ENCODE measurements around the gene PYDC1.
"Not testable (repeated sequence)": the region's sequence is repeated elsewhere in the genome, so short reads cannot be mapped to it uniquely, and the experiment has no call there.

PYDC1 gene

DNA sequence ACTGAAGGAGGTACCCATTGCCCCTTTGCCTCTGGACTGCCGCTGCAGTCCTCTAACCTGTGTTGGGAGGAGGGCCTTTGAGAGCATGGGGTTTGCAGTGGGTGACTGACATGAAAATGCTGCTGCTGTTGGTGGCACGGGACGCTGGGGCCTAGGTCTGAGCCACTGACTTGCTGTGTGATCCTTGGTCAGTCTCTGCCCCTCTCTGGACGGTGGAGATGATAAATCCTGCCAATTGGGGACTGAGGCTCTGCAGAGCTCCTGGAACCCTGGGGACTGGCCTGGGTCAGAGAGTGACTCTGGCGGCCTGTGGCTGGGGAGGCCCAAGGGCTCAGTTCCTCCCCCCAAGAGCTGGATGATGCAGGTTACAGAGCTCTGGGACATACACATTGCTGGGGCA, 6.1 kb upstream of the PYDC1 start:
- no peak for DNase-seq (ENCODE audit: low read depth in 2 of 2, low spot score in 1 of 2)

DNA sequence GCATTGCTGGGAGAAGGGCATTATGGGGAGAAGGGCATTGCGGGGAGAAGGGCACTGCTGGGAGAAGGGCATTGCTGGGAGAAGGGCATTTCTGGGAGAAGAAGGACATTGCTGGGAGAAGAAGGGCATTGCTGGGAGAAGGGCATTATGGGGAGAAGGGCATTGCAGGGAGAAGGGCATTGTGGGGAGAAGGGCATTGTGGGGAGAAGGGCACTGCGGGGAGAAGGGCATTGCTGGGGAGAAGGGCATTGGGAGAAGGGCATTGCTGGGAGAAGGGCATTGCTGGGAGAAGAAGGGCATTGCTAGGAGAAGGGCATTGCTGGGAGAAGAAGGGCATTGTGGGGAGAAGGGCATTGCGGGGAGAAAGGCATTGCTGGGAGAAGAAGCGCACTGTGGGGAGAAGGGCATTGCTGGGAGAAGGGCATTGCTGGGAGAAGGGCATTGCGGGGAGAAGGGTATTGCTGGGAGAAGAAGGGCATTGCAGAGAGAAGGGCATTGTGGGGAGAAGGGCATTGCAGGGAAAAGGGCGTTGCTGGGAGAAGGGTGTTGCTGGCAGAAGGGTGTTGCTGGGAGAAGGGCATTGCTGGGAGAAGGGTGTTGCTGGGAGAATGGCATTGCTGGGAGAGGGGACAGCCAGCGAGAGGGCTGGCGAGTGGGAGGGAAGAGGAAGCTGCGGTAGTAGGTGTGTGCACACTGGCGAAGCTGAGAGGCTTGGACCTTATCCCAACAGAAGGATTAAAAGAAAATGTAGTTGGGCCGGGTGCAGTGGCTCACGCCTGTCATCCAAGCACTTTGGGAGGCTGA, 4.6 kb upstream of the PYDC1 start:
- no peak for DNase-seq (ENCODE audit: low read depth in 2 of 2, low spot score in 1 of 2)

DNA sequence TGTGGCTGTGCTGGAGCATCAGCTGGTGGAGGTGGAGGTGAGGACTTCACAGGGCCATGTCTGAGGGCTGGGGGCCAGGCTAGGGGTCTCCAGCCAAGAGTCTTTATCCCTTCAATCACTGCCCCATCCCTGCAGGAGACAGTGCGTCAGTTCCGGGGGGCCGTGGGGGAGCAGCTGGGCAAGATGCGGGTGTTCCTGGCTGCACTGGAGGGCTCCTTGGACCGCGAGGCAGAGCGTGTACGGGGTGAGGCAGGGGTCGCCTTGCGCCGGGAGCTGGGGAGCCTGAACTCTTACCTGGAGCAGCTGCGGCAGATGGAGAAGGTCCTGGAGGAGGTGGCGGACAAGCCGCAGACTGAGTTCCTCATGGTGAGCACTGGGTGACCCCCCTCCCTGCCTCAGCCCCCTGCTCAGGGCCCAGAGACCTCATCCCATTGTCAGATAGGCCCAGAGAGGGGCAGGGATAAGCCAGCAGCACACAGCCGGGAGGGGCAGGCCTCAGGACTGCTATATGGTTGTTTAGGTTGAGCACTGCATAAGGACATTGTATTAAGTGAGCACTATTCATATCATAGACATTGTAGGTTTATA, 2.3 kb upstream of the PYDC1 start:
- DNase-seq (ENCODE audit: low read depth in 2 of 2, low spot score in 1 of 2) = no peak

DNA sequence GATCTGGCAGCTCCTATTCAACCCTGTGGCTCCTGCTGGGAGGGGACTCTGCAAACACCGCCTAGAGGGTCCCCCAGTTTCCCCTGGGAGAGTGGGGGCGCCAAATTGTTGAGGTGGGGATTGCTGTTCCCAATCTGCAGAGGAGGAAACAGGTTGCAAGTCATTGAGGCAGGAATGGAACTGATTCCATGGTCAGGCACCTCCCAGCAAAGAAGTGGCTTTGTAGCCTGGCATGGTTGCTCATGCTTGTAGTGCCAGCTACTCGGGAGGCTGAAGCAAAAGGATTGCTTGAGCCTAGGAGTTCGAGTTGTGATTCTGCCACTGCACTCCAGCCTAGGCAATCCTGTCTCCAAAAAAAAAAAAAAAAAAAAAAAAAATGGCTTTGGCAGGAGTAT, 198 bp upstream of the PYDC1 start:
- no peak for DNase-seq (ENCODE audit: low read depth in 2 of 2, low spot score in 1 of 2)

DNA sequence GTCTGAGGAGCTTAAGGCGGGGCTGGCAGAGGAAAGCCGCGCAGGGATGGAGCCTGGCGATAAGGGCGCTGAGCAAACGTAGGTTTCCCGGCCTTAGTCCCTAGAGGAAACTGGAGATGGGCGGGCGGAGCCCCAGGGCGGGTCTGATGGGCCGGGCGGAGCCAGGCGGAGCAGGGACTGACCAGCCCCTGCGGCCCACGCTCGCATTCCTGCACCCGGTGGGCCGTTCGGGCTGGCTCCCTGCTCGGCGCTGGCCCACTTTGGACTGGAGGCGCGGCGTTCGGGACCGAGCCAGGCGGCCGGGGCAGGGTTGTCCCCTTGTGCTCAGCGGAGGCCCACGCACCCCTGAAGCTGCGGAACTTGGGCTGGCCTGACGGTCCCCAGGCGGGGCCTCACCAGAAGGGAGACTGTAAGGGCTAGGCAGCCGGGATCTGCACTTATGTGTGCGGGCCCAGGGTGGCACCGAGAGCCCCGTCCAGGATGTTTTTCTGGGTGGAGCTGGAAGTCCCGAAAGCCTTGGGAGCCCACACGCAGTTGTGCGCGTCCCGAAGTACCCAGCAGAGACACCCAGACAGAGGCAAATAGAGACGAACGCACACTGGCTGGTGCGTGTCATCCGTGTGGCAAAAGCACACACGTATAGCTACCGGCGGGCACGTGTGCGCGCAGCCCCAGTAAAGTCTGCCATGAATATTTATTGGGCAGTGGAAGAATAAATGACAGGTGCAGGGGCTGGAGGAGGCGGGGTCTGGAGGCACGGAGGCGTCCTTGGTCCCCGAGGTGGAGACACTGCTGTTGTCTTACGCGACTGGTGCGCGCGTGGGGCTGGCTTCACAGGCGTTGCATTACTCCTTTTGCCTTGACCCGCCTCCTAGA, 1.4 kb downstream of the PYDC1 start:
- DNase-seq (ENCODE audit: low read depth in 2 of 2, low spot score in 1 of 2) = no peak

DNA sequence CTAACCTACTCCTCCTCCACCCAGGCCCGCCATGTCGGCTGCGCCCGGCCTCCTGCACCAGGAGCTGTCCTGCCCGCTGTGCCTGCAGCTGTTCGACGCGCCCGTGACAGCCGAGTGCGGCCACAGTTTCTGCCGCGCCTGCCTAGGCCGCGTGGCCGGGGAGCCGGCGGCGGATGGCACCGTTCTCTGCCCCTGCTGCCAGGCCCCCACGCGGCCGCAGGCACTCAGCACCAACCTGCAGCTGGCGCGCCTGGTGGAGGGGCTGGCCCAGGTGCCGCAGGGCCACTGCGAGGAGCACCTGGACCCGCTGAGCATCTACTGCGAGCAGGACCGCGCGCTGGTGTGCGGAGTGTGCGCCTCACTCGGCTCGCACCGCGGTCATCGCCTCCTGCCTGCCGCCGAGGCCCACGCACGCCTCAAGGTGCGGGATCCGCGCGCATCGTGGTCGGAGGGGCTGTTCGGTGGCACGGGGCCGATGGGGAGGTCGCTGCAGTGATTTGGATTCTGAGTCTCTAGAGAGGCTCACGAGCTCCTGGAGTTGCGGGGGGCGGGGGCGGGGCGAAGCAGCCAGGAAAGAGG, 2.1 kb downstream of the PYDC1 start:
- DNase-seq (ENCODE audit: low read depth in 2 of 2, low spot score in 1 of 2) = no peak

DNA sequence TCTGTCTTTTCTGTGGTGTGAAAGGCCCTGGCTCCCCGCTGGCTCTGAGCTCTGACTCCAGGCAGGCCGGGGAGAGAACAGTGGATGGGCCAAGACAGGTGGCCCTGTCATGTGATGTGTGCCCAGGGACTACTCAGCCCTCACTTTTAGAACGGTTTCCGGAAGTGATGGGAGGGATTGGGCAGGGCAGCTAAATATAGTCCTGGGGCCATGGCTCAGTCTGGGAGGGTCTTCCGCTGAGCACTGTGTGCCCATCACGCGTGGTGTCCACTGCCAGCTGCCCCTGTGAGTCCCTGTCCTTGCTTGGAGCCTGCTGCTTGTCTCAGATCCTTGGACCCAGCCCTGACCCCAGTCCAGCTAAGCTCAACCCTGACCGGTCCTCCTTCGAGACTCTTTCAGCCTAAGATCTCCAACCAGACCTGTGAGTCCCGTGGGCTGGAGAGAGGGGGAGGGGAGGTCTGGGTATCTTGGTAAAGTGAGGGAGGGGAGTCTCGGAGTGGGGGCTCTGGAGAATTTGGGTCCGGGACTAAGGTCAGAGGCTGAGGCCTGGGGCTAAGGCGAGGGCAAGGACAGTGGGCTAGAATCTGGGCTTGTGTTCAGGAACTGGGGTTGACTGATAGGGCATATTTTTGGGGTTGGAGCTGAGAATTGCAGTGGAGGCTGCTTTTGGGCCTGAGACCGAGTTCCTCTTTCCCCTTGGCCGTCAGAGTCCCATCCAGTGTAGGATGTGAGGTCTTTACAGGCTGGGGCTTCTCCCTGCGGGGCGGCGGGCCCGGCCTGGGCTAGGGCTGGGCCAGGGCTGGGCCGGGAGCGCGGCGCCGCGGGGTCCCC, 2.8 kb downstream of the PYDC1 start, which contains the start of gene TRIM72:
Gene TRIM72 (plus strand): TSS at position 243 of the 831 bp plus-strand sequence. CDS start 620 bp downstream, outside the sequence.
- no peak for DNase-seq (ENCODE audit: low read depth in 2 of 2, low spot score in 1 of 2)

DNA sequence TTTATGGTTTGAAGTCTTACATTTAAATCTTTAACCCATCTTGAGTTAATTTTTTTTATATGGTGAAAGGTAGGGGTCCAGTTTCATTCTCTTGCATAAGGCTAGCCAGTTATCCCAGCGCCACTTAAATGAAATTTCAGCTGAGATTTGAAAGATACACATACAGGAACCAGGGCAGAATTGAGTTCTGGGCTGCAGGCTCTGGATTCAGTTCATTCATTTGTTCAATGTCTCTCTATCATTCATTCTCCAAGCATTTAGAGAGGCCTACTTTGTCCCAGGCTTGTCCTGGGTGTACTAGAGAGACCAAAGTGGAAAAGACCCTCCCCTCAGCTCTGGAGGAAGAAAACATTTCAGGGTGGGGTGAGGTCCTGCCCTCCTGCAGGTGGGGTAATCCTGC, 3.6 kb downstream of the PYDC1 start:
- no peak for DNase-seq (ENCODE audit: low read depth in 2 of 2, low spot score in 1 of 2)

DNA sequence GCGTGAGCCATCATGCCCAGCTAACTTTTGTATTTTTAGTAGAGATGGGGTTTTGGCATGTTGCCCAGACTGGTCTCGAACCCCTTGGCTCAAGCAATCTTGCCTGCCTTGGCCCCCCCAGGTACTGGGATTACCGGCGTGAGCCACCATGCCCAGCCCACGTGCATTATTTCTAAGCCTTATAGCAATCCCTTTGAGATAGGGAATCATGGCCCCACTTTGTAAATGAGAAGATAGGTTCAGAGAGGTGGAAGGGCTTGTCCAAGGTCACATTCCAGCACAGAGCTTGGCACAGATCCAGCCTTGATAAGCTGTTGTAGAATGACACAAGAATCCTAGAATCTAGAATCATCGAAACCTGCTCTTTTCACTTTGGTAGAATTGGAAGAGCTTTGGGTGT, 10.2 kb downstream of the PYDC1 start:
- DNase-seq (ENCODE audit: low read depth in 2 of 2, low spot score in 1 of 2) = no peak

DNA sequence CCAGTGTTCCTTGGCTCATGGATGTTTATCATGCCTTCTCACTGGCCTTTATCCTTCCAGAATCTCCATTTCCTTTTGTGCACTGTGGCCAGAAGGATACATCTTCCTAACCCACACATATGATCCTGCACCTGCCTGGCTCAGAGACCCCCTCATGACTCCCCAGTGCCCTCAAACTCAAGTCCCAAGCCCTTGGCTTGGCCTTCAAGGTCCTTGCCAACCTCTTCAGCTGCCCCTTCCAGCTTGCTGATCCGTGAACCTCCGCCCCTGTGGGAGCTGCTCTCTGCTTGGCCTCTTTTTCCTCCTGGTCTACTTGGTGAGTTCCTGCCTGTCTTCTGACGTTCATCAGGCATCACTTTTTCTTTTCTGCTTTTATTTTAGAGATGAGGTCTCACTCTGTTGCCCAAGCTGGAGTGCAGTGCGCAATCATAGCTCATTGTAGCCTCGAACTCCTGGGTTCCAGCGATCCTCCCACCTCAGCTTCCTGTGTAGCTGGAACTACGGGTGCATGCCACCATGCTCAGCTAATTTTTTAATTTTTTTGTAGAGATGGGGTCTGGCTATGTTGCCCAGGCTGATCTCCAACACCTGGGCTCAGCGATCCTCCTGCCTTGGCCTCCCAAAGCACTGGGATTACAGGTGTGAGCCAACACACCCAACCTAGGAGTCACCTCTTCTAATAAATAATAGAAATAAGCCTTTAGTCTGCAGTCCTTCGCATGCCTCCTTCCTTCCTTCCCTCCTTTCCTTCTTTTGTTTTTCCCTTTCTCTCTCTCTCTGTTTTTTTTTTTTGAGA, 11.9 kb downstream of the PYDC1 start:
- DNase-seq (ENCODE audit: low read depth in 2 of 2, low spot score in 1 of 2) = no peak

DNA sequence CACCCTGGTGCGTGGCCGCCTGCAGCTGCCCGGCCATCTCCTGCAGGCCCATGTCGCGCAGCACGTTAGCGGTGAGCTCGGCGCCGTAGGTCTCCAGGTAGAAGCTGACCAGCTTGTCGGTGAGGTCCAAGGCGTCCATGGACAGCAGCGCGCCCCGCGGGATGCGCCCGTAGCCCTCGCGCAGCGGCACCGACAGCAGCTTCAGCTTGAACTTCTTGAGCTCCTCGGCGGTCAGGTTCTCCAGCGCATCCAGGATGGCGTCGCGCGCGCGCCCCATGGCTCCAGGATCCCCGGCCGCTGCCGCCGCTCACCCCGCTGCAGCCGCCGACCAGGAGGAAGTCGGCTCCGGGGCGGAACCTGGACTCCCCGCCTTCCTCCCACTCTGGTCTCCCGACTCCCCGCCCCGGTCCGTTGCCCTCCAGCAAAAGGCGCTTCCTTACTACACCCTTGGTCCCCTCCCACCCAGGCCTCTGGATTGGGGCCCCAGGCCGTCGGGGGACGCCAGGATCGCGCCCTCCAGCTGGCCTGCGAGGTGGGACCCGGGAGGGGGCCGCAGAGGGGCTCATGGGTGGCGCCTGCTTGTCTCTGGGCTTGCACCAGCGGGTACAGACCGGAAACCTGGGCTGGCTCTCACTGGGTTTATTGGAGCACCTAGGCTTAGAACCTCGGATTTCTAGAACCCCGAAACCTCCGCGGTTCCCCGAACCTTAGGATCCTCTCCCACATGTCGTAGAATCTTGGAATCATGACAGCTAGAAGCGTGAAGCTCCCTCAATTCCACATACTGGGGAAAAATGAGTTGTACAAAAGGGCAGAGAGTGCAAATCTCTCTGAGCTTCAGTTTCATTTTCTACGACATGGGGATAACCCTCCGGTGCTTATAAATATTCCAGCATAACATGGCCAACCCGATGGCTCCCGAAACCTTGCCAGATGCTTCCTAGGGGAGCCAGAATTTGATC, 14.2 kb downstream of the PYDC1 start, which contains the start of gene PYCARD:
Gene PYCARD (minus strand): TSS at position 347 of the 962 bp plus-strand sequence. CDS start 70 bp downstream, at position 277.
- DNase-seq (ENCODE audit: low read depth in 2 of 2, low spot score in 1 of 2) = no peak

DNA sequence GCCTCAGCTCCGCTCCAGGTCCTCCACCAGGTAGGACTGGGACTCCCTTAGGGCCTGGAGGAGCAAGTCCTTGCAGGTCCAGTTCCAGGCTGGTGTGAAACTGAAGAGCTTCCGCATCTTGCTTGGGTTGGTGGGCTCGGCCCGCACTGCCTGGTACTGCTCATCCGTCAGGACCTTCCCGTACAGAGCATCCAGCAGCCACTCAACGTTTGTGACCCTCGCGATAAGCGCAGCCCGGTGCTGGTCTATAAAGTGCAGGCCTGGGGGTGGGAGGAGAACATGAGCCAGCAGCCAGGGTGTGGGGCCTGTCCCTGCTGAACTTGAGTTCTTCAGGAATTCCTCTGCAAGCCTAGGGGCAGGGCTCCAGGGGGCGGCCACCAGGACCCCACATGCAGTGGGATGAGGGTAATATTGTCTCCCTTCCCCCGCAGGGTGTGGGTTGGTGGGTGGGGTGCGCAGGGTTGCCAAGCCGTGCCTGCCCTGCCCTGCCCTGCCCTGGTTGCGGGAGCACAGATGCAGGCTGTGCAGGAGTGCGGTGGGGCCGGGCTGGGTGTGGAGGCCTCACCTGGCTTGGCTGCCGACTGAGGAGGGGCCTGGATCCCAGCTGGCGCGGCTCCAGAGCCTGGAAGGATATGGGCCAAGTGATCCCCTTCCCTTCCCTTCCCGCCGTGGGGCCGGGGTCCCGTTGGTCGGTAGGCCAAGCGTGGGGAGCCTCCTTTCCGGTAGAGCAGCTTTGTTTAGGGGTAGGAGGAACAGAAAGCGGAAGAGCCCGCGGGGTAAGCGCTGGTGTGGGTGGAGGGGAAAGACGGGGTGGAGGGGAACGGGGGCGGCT, 15.1 kb downstream of the PYDC1 start:
- no peak for DNase-seq (ENCODE audit: low read depth in 2 of 2, low spot score in 1 of 2)

DNA sequence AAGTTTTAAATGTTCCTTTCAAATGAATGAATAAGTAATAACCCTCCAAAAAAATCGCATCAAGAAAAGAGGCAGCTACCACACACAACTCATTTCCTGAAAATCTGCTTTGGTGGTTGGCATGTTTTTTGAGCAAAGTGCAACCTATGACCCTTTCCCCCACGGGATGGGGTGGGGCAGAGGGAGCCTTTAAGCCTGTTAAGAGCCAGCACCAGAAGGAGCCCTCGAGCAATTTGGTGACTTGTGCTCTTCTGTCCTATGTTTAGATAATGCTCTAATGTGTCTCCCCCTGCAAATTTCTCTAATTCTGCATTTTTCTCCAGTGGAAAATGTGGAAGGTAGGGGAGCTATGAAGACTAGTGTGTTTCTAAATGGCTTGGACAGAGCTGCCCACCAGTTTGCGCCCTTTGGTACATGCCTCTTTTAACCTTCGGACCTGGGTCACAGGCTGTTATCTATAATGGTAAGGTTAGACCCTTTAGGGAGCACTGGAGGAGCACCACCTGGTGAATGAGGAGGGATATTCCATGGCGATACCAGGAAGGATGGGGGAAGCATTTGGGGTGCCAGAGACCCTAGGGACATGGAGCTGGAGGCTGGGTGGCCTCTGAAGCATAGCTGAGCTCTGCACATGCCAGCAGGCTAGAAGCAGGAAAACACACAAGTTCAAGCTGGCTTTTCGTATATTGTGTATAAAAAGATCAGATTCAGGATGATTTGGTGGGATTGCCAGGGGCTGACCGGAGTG, 15.9 kb downstream of the PYDC1 start:
- peak in 1 of 2 donors; percentile 27 for DNase-seq (ENCODE audit: low read depth in 2 of 2, low spot score in 1 of 2)

DNA sequence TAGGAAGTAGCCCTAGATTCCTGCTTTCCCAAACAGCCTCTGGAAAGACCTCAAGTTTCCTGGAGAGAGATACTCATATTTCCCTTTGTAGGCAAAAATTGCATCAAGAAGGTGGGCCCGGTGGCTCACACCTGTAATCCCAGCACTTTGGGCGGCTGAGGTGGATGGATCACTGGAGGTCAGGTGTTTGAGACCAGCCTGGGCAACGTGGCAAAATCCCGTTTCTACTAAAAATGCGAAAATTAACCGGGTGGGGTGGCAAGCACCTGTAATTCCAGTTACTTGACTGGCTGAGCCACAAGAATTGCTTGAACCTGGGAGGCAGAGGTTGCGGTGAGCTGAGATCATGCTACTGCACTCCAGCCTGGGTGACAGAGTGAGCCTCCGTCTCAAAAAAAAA, 16.8 kb downstream of the PYDC1 start:
- not testable (repeated sequence) for DNase-seq (ENCODE audit: low read depth in 2 of 2, low spot score in 1 of 2)

DNA sequence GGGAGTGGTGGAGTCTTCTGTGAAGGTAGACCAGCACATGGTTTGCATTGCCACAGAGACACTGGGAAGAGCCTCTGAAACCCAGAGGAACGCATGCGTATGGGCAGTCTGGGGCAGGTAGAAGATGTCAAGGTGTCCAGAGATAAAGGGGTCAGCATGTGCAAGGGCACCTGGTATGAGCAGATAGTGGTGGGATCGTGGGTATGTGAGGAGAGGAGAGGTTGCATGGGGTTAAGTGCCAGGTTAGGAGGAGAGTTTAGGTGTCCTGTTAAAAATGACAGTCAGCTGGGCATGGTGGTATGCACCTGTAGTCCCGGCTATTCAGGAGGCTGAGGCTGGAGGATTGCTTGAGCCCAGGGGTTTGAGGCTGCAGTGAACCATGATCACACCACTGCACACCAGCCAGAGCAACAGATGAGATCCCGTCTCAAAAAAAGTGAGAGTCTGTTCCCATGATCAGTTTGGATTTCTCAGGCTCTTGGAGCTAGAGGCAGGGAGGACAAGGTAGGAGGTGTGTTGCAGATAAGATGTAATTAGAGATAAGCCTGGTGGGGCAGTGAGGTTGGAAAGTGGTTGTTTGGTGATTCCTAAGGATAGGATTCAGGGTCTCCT, 17.4 kb downstream of the PYDC1 start:
- DNase-seq (ENCODE audit: low read depth in 2 of 2, low spot score in 1 of 2) = no peak

DNA sequence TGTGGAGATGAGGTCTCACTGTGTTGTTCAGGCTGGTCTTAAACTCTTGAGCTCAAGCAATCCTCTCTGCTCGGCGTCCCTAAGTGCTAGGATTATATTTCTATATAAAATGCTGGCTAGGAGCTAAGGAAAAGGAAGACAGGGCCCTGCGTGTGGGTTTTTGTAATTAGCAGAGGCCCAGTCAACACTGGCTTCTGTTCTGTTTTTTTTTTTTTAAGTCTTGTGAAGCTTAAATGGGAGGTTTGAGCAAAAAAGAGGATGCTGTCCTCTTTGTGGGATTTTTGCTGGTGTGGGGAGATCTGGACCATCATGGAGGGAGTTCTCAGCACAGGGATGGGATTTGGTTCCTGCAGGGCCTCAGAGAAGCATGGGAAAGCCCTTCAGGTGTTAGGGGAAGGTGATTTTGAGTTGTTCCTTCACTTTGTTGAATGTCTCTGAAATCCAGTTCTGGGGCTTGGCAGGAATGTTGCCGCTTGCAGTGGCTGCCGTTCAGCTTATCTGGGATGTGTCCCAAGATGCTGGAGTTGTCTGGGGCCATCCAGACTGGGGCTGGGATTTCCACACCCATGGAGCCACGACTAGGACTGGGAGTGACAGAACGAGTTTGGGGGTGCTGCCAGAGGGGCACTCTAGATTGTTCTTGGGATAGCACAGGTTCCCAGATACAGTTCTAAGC, 18.6 kb downstream of the PYDC1 start:
- no peak for DNase-seq (ENCODE audit: low read depth in 2 of 2, low spot score in 1 of 2)
